NCI-H128 (cell line): ENCODE results near the gene CABP5.
"Not testable (repeated sequence)": the region's sequence is repeated elsewhere in the genome, so short reads cannot be mapped to it uniquely, and the experiment has no call there.

Source experiments
- DNase-seq: peaks from one replicate; lab custom pipeline; 2025; ENCODE audit not compliant: unreplicated experiment; lab: John Stamatoyannopoulos, UW

The CABP5 gene

GRCh38 chr19:48043675-48044258 is at the start of gene CABP5:
TSS of gene CABP5 (minus strand) at chr19:48044079. CDS start at chr19:48043922, 157 bp downstream.
- DNase-seq: no peak

- DNase-seq: not testable (repeated sequence)
Observed at GRCh38 chr19:48091111-48091718, 47.3 kb upstream of the CABP5 start.

GRCh38 chr19:48090281-48090802 is 46.5 kb upstream of the CABP5 start:
- DNase-seq: no peak

- not testable (repeated sequence) for DNase-seq
Observed at GRCh38 chr19:48088991-48089390, 45.1 kb upstream of the CABP5 start.

GRCh38 chr19:48085904-48086864 is 42.3 kb upstream of the CABP5 start:
- DNase-seq: no peak

- no peak for DNase-seq
Observed at GRCh38 chr19:48085076-48085475, 41.2 kb upstream of the CABP5 start.

GRCh38 chr19:48081106-48081505 is 37.2 kb upstream of the CABP5 start:
- DNase-seq: no peak

GRCh38 chr19:48070177-48070769 is 26.4 kb upstream of the CABP5 start:
- DNase-seq: not testable (repeated sequence)

- no peak for DNase-seq
Observed at GRCh38 chr19:48069435-48069834, 25.6 kb upstream of the CABP5 start.

GRCh38 chr19:48064509-48064908 is 20.6 kb upstream of the CABP5 start:
- DNase-seq: no peak

GRCh38 chr19:48061401-48062344 is 17.8 kb upstream of the CABP5 start:
- DNase-seq: no peak

- no peak for DNase-seq
Observed at GRCh38 chr19:48060381-48060780, 16.5 kb upstream of the CABP5 start.

- DNase-seq: no peak
Observed at GRCh38 chr19:48059331-48059730, 15.5 kb upstream of the CABP5 start.

GRCh38 chr19:48053856-48054255 is 10.0 kb upstream of the CABP5 start:
- no peak for DNase-seq

- DNase-seq: no peak
Observed at GRCh38 chr19:48053076-48053475, 9.2 kb upstream of the CABP5 start.

GRCh38 chr19:48051335-48052033 is 7.6 kb upstream of the CABP5 start:
- no peak for DNase-seq

- DNase-seq: no peak
Observed at GRCh38 chr19:48044561-48044960, 682 bp upstream of the CABP5 start.

- no peak for DNase-seq
Observed at GRCh38 chr19:48041877-48042580, 1.9 kb downstream of the CABP5 start.

GRCh38 chr19:48036765-48037164 is 7.1 kb downstream of the CABP5 start:
- no peak for DNase-seq
